Measurements from ENCODE around the gene BPIFA2.
"Not testable (repeated sequence)": the region's sequence is repeated elsewhere in the genome, so short reads cannot be mapped to it uniquely, and the experiment has no call there.

The BPIFA2 gene

DNA sequence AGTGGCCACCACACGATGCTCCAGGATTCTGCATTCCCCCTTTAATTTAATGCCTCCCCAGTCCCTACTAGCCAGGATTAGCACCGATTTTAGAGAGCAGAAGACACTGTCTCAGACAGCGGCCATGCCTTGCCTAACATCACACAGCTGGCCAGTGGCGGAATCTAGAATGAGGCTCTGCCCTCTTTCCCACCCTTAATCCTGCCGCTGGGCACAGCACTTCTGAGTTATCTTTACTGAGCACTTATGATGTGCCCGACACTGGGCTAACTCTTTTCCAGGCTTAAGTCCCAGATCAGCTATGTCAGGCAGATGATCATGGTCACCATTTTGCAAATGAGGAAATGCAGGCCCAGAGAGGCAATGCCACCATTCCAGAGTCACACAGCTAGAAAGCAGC, 5.6 kb upstream of the BPIFA2 start:
- DNase-seq, result no peak

DNA sequence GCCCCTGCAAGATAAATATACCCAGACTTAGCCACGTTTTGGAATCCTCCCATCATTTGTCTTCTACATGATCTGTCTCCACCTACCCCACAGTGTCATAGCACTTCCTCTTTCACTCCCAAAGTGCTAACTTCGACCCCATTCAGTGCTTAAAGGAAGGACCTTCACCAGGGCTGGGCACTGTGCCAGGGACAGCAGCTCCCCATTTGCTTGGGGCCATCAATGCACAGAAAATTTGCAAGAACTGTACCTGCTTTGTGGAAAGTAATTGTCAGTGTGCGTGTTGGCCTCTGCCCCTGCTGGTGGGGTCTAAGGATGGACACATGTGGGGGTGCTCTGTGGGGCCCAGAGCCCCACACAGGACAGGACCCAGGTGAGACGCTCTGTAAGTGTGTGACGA, 5.2 kb upstream of the BPIFA2 start:
- DNase-seq, result peak; percentile 12

- no peak for DNase-seq
Observed at GRCh38 chr20:33163856-33164762, 3.9 kb upstream of the BPIFA2 start.

DNA sequence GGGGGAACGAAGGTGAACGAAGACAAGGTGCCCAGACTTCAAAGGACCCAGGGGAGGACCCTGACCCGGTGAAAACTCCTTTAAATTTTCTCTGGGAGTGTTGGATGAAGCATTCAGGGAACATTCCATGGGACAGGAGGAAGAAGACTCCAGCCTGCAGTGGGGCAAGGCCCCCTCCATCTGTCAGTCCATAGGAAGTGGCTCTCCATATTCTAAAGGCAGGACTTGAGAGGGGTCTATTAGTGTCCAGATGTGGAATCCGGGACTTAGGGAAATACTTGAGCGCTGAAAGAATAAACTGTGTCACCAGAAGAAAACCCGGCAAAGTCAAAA, 3.2 kb upstream of the BPIFA2 start:
- DNase-seq, result no peak

GRCh38 chr20:33165416-33166055, 2.4 kb upstream of the BPIFA2 start:
- no peak for DNase-seq

- no peak for DNase-seq
Observed at GRCh38 chr20:33166533-33167113, 1.3 kb upstream of the BPIFA2 start.

DNA sequence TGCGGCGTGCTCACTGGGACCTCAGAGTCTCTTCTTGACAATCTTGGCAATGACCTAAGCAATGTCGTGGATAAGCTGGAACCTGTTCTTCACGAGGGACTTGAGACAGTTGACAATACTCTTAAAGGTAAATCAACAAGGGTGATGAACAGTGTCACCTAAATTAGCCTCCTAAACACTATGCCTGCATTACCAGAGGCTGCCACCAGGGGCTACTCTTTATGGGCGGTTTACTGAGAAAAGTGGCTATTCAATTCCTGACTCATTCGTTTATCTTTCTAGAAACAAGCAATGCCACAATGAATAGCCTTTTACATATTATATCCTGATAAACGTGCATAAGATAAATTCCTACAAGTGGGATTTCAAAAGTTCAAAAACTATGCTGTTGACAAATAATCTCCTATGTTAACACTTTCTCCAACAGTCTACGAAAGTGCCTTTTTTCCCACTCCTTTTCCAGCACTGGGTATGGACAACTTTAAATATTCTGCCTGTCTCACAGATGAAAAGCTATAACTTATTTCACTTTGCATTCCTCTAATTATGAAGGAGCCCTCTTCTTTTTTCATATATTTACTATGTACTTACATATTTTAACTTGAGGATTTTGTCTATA, 1.3 kb downstream of the BPIFA2 start:
- peak; percentile 42 for DNase-seq

GRCh38 chr20:33172781-33173180, 4.8 kb downstream of the BPIFA2 start:
- no peak for DNase-seq

GRCh38 chr20:33175123-33175522, 7.2 kb downstream of the BPIFA2 start:
- DNase-seq, result no peak

- no peak for DNase-seq
Observed at GRCh38 chr20:33176101-33176500, 8.1 kb downstream of the BPIFA2 start.

GRCh38 chr20:33177866-33178265, 9.9 kb downstream of the BPIFA2 start:
- no peak for DNase-seq

DNA sequence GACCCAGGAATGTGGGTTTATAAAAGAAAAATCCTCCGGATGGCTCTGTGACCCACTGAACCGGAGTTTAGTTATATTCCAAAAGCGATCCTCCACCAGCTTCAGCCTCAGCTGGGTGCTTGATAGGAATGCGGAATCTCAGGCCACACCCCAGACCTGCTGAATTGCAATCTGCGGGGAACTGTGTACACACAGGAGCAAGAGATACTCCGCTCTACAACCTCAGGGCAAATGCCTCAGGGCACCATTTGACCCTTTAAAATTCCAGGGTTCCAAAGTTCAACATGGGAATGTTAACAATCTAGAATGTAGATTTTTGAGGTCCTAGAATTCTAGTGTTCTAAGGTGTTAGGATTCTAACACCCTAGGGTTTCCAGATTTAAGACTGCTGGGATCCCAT, 10.8 kb downstream of the BPIFA2 start:
- DNase-seq, result no peak

- no peak for DNase-seq
Observed at GRCh38 chr20:33180169-33180568, 12.2 kb downstream of the BPIFA2 start.

DNA sequence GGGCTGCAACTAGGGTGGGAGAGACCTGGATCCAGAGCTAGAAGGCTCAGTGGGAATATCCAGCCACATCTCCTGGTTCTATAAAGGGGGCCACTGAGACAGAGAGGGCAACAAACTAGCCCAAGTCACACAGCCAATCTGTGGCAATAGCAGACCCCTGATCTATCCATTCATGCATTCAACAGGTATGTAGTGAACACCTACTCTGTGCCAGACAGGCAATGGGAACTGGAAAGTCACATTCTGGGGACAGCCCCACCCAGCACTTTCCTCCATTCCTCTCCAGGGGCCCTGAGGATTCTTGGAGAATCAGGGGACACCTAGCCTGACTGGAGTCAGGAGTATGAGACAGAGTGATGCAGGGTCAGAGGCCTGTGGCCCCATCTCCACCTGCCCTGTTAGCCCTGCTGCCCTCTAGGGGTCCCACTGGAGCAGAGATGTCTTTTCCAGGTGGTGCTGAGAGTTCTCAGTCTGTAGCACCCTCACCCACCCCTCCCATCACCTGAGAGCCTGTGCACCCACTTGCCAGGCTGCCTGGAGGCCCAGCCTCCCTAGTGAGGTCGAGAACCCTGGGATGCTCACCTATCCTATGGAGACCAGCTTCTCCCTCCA, 13.6 kb downstream of the BPIFA2 start:
- DNase-seq, result no peak

- DNase-seq, result no peak
Observed at GRCh38 chr20:33183312-33183711, 15.4 kb downstream of the BPIFA2 start.

- not testable (repeated sequence) for DNase-seq
Observed at GRCh38 chr20:33185031-33185590, 17.2 kb downstream of the BPIFA2 start.

DNA sequence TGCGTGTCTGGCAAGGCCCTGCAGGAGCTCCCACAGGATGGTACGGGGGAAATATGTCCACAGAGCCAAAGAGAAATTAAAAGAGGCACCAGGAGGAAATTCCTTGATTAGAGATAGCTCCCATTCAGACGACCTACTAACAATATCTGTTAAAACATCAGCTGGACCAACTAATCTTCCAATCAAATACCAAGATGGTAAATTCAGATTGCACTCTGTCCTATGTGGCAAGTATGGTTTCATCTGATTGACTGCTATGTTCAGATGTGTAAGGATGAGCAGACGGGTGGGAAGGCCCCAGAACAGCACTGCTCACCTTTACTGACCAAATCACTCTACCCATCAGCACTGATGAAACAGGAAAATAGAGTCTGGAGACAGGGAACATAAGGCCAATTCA, 19.5 kb downstream of the BPIFA2 start:
- no peak for DNase-seq

- no peak for DNase-seq
Observed at GRCh38 chr20:33188421-33188820, 20.5 kb downstream of the BPIFA2 start.

DNA sequence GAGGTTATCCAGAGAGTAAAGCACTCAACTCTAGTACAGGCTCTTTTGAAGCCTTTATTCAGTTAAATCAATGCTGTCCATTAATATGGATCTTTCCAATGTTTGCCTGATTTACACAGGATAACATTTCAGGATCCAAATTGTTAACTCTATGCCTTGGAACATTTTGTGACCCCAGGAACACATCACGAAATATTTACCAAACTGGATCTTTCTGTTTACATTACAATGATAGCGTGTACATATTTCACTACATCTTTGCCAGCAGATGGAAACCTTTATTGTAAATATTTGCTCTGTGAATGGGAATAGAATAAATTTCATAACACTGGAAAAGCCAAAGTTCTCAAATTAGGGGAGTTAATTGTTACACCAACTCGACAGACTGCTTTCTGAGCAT, 23.5 kb downstream of the BPIFA2 start:
- no peak for DNase-seq

DNA sequence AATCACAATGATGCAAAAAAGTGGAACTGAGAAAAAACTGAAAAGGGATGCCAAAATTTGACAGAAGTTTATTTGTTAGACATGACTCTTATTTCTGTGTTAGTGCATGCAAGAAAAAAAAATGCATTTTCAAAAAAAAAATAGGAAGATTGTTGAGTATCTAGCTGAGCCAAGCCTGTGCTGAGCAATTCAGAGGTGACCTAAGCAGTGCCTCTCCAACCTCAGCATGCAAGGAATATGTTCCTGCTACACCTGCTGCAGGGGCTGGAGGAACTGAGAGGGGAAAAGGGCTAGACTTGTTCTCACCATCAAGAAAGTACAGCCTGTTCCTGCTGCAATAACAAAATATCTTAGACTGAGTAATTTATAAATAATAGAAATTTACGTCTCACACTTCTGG, 24.0 kb downstream of the BPIFA2 start:
- no peak for DNase-seq

DNA sequence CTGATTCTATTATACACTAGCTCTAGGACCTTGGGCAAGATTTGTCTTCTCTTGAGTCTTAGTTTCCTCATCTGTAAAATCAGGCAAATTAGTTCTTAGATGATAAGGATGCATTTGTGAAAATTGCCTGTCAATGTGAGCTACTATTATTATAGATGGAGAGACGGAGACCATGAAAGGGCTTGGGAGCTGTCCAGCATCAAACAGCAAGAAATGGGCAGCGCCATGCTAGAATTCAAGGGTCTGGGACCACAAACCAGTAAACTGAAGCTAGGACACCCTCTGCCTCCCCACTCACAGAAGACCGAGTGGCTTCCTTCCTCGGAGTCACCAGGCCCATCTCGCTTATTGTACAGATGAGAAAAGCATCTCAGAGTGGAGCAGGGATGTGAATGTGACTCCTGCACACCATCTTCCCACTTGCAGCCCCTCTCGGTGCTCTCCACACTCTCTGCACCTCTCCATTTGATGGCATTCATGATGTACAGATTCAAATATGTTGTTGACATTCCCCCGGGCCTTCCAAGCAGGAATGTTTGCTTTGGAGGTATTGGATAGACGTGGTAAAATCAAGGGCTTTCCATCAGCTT, 25.0 kb downstream of the BPIFA2 start:
- DNase-seq, result peak; percentile 7

- DNase-seq, result no peak
Observed at GRCh38 chr20:33199026-33199425, 31.1 kb downstream of the BPIFA2 start.

GRCh38 chr20:33202451-33202850, 34.5 kb downstream of the BPIFA2 start:
- no peak for DNase-seq

Measured in hematopoietic multipotent progenitor cell treated with erythropoietin and hydrocortisone succinate and interleukin-3 and kit ligand, for 6 days (in vitro differentiated cells).